Right atrium auricular region (tissue), 2 donors: ENCODE measurements around the gene GPC6. TPM values are rescaled to one million over a fixed set of nuclear protein-coding genes. Genes with fewer than 3 reads are reported as not detected.
A peak's percentile ranks its signal among the peaks of the same experiment; 100 is the strongest.
"Not testable (repeated sequence)": the region's sequence is repeated elsewhere in the genome, so short reads cannot be mapped to it uniquely, and the experiment has no call there.

Source experiments
- DNase-seq: peaks from one replicate; pipeline ENCODE4 v3.0.0-alpha.2; 2019; ENCODE audit warnings: low spot score
- H3K27ac ChIP-seq, 2 donors: fragments of 200-600 bp; sonication (generic); 1 replicate in 1 of 2; 2 replicates in 1 of 2; pipeline ENCODE4 v1.5.1; 2016 to 2019
- H3K27me3 ChIP-seq, 2 donors: fragments of 200-600 bp; sonication (generic); one replicate each; pipeline versions ENCODE4 v1.5.1 to v1.6.0; 2017 to 2019
- H3K36me3 ChIP-seq: fragments of 200-600 bp; sonication (generic); one replicate; pipeline ENCODE4 v1.5.1; 2016
- H3K4me1 ChIP-seq, 2 donors: fragments of 200-600 bp; sonication (generic); one replicate each; pipeline versions ENCODE4 v1.5.1 to v1.6.0; 2017 to 2019
- H3K4me3 ChIP-seq, 2 donors: fragments of 200-600 bp; sonication (generic); 1 replicate in 1 of 2; 2 replicates in 1 of 2; pipeline ENCODE4 v1.5.1; 2017 to 2019; ENCODE audit warnings: mild to moderate bottlenecking in 1 of 2, moderate library complexity in 1 of 2
- H3K9me3 ChIP-seq, 2 donors: fragments of 200-600 bp; sonication (generic); one replicate each; pipeline ENCODE4 v1.5.1; 2019
- total RNA-seq, 2 donors: library from RNA; depleted of rRNA; stranded (reverse); fragments of >200 nt; gene quantifications; one replicate each; pipeline ENCODE4 v1.1.0, GENCODE V29; 2016
- TF ChIP-seq, protein P1 (sequence below), 2 donors: fragments of 200-600 bp; sonication (generic); IDR thresholded peaks; one replicate each; pipeline ENCODE4 v1.5.1; 2019; ENCODE audit warnings: antibody characterized with exemption in 2 of 2

Gene GPC6
- total RNA-seq, 2 donors from 2014 or later: 1.3 to 3.8 TPM

DNA sequence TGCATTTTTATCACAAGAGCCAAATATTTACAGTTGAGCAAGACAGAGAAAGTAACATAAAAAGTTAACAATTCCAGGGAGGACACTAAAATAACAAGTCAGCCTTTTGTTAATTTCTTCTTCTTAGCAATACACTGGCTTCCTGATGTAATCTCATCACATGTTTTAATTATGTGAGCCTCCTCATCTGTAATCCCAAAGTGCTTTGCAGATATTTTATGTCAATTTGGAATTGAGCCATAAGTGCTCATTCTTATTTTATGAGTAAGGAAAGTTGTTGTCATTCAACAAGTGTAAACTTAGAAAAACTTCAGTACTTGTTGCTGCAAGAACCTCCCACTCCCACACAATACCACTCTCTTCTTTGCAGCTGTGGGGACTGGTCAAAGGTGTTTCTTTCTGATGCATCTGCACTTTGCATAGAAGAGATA, 223.6 kb downstream of the GPC6 start:
- DNase-seq: no peak
- H3K4me3 ChIP-seq: no peak overlapping the region
- no peaks in the 10 kb centered on the region for H3K9me3 ChIP-seq
- no peaks in the 10 kb centered on the region for H3K27me3 ChIP-seq
- H3K4me1 ChIP-seq: no peaks in the 10 kb centered on the region
- TF ChIP-seq, protein P1, sequence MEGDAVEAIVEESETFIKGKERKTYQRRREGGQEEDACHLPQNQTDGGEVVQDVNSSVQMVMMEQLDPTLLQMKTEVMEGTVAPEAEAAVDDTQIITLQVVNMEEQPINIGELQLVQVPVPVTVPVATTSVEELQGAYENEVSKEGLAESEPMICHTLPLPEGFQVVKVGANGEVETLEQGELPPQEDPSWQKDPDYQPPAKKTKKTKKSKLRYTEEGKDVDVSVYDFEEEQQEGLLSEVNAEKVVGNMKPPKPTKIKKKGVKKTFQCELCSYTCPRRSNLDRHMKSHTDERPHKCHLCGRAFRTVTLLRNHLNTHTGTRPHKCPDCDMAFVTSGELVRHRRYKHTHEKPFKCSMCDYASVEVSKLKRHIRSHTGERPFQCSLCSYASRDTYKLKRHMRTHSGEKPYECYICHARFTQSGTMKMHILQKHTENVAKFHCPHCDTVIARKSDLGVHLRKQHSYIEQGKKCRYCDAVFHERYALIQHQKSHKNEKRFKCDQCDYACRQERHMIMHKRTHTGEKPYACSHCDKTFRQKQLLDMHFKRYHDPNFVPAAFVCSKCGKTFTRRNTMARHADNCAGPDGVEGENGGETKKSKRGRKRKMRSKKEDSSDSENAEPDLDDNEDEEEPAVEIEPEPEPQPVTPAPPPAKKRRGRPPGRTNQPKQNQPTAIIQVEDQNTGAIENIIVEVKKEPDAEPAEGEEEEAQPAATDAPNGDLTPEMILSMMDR (IDR thresholded peaks at IDR 0.05): no peak
- no peaks in the 10 kb centered on the region for H3K36me3 ChIP-seq
- H3K27ac ChIP-seq: no peak overlapping the region

DNA sequence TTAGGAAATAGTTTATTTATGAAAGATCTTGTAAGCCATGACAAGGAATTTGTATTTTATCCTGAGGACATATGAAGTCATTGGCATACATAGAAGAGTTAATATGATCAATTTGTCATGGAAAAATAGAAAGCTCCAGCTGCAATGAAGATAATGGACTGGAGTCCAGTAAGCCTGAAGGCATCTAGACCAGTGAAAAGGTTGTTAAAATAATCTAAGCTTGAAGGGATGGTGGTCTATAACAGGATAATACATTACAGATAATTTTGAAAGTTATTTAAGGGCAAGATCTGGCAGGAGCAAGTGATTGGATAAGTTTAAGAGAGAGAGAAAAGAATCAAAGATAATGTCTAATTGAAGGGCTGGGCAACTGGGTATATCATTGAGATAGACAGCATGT, 224.2 kb downstream of the GPC6 start:
- no peaks in the 10 kb centered on the region for H3K9me3 ChIP-seq
- no peaks in the 10 kb centered on the region for H3K4me1 ChIP-seq
- no peaks in the 10 kb centered on the region for H3K27me3 ChIP-seq
- no peak for DNase-seq
- TF ChIP-seq, protein P1 (IDR thresholded peaks at IDR 0.05): no peak
- no peaks in the 10 kb centered on the region for H3K36me3 ChIP-seq
- H3K4me3 ChIP-seq: no peak overlapping the region
- no peak overlapping the region for H3K27ac ChIP-seq

- DNase-seq, H3K36me3 ChIP-seq, H3K4me1 ChIP-seq, H3K27ac ChIP-seq, H3K27me3 ChIP-seq, H3K9me3 ChIP-seq: not testable (repeated sequence)
- peak overlapping the region in 1 of 2 donors; percentile 13 for H3K4me3 ChIP-seq
Observed at GRCh38 chr13:93454676-93455235, 228.1 kb downstream of the GPC6 start.

GRCh38 chr13:93455861-93456260, 229.3 kb downstream of the GPC6 start:
- Histone ChIP-seq H3K4me3 (no peak overlapping the region), H3K36me3 (no peaks in the 10 kb centered on the region), H3K27me3 (no peaks in the 10 kb centered on the region), H3K4me1 (no peaks in the 10 kb centered on the region), H3K9me3 (no peaks in the 10 kb centered on the region), H3K27ac (no peak overlapping the region)
- DNase-seq: no peak
- TF ChIP-seq, protein P1 (IDR thresholded peaks at IDR 0.05): no peak

DNA sequence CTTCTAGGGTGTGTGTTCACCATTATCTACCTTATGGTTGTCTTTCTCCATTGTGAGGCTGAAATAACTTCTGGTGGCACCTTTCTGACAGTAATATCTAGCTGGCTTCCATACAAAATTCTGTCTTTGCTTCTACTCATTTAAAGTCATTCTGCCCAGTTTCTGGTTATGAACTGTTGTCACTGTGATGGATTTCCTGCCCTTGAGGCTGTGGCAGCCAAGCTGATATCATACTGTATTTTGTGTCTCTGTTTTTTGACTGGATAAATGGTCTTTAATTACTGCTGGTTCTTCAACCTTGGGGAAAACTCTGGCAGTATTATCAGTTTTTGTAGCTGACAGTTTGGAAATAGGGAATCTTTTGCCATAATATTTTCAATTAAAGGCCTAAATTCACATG, 233.4 kb downstream of the GPC6 start:
- H3K4me1 ChIP-seq: no peaks in the 10 kb centered on the region
- no peak overlapping the region for H3K4me3 ChIP-seq
- no peaks in the 10 kb centered on the region for H3K27me3 ChIP-seq
- no peaks in the 10 kb centered on the region for H3K9me3 ChIP-seq
- DNase-seq: no peak
- no peak overlapping the region for H3K27ac ChIP-seq
- no peaks in the 10 kb centered on the region for H3K36me3 ChIP-seq
- TF ChIP-seq, protein P1 (IDR thresholded peaks at IDR 0.05): no peak

GRCh38 chr13:93462151-93462550, 235.5 kb downstream of the GPC6 start:
- Histone ChIP-seq H3K27me3 (no peaks in the 10 kb centered on the region), H3K4me3 (no peak overlapping the region)

More at GRCh38 chr13:93462151-93462550, 235.5 kb downstream of the GPC6 start:
- no peak for DNase-seq
- no peaks in the 10 kb centered on the region for H3K4me1 ChIP-seq
- TF ChIP-seq, protein P1 (IDR thresholded peaks at IDR 0.05): no peak
- no peaks in the 10 kb centered on the region for H3K9me3 ChIP-seq
- no peaks in the 10 kb centered on the region for H3K36me3 ChIP-seq
- H3K27ac ChIP-seq: no peak overlapping the region
